Measurements from ENCODE around the gene RANBP10.

DNA sequence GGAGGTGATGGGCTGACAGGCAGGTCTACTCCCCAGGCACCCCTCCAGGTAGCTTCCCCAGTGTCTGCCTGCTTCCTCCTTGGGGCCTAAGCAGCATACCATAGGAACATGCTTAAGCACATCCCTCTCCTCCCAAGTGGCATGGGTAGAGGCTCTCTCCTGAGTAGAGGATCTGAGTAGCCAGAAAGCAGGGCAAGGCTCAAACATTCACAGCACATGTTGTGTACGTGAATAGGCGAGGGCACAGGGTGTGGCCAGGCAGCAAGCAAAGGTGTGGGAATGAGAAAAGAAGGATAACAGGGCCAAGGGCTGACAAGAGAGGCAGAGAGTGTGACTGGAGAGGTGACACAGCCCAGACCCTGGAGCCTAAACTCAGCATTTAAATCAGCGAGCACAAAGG, 57.5 kb downstream of the RANBP10 start:
- TF ChIP-seq CTCF (conservative IDR thresholded peaks at IDR 0.05) (no peak), ZFX (IDR thresholded peaks at IDR 0.05) (no peak)
